WTC11 (cell line): ENCODE results near the gene MYOM1. TPM values are rescaled to one million over a fixed set of nuclear protein-coding genes. Genes with fewer than 3 reads are reported as not detected.

Experiments used
- ATAC-seq: fragments of 200-7000 bp; cut with Tn5 transposase; 2 replicates; pipeline ENCODE4 v1.10.0; 2021; ENCODE audit warnings: mild to moderate bottlenecking, moderate library complexity
- CTCF ChIA-PET: fragments of 300-600 bp; sonication (Branson Sonifier 250); formaldehyde crosslinking; loops from one replicate; lab custom pipeline; 2021; ENCODE audit warnings: antibody characterized with exemption; lab: Charles Lee
- POLR2A ChIA-PET: fragments of 350-600 bp; sonication (Branson Sonifier 250); formaldehyde crosslinking; loops from one replicate; lab custom pipeline; 2021; ENCODE audit warnings: antibody characterized with exemption; lab: Charles Lee
- DNase-seq: peaks from one replicate; pipeline ENCODE4 v3.0.0; 2021; ENCODE audit warnings: low spot score
- H3K27ac Mint-ChIP-seq: 2 replicates; pipeline ENCODE4 v1.8.0; 2021; ENCODE audit warnings: mixed read lengths
- H3K27me3 Mint-ChIP-seq: 2 replicates; pipeline ENCODE4 v1.8.0; 2021; ENCODE audit warnings: low read depth, mild to moderate bottlenecking, moderate library complexity, mixed read lengths
- H3K36me3 Mint-ChIP-seq: 2 replicates; pipeline ENCODE4 v1.8.0; 2021; ENCODE audit warnings: mixed read lengths
- H3K4me1 Mint-ChIP-seq: 2 replicates; pipeline ENCODE4 v1.8.0; 2022; ENCODE audit warnings: mixed read lengths
- H3K4me3 Mint-ChIP-seq: 2 replicates; pipeline ENCODE4 v1.8.0; 2021; ENCODE audit warnings: mild to moderate bottlenecking, moderate library complexity, mixed read lengths
- H3K9me3 Mint-ChIP-seq: 2 replicates; pipeline ENCODE4 v1.8.0; 2021; ENCODE audit warnings: mixed read lengths
- AR ChIP-seq: fragments of 250-450 bp; sonication (Bioruptor Pico); IDR thresholded peaks from 2 replicates; pipeline ENCODE4 v1.9.0; 2021; ENCODE audit warnings: mild to moderate bottlenecking
- ARID4B ChIP-seq: sonication (generic); formaldehyde crosslinking; IDR thresholded peaks from 2 replicates; pipeline ENCODE4 v1.8.0; 2023; ENCODE audit warnings: missing genetic modification reagents, mild to moderate bottlenecking, borderline replicate concordance
- CBFB ChIP-seq: sonication (generic); formaldehyde crosslinking; IDR thresholded peaks from 2 replicates; pipeline ENCODE4 v1.8.1; 2022; ENCODE audit warnings: mild to moderate bottlenecking, low read depth, missing genetic modification reagents
- ETV6 ChIP-seq: sonication (generic); formaldehyde crosslinking; IDR thresholded peaks from 2 replicates; pipeline ENCODE4 v1.8.1; 2022; ENCODE audit warnings: mild to moderate bottlenecking, missing genetic modification reagents
- FOXP1 ChIP-seq: sonication (generic); formaldehyde crosslinking; IDR thresholded peaks from 2 replicates; pipeline ENCODE4 v1.8.0; 2022; ENCODE audit warnings: missing genetic modification reagents, mild to moderate bottlenecking, moderate library complexity, borderline replicate concordance
- GABPB1 ChIP-seq: sonication (generic); formaldehyde crosslinking; IDR thresholded peaks from 2 replicates; pipeline ENCODE4 v1.8.1; 2023; ENCODE audit warnings: mild to moderate bottlenecking, missing genetic modification reagents
- GRHL2 ChIP-seq: fragments of 250-450 bp; sonication (Bioruptor Pico); IDR thresholded peaks from 2 replicates; pipeline ENCODE4 v1.8.0; 2022; ENCODE audit warnings: mild to moderate bottlenecking, moderate library complexity; ENCODE audit not compliant: insufficient replicate concordance, severe bottlenecking
- IRF2 ChIP-seq: sonication (generic); formaldehyde crosslinking; IDR thresholded peaks from 2 replicates; pipeline ENCODE4 v1.8.0; 2022; ENCODE audit warnings: low read depth, missing genetic modification reagents, borderline replicate concordance
- JAZF1 ChIP-seq: fragments of 250-450 bp; sonication (Bioruptor Pico); IDR thresholded peaks from 2 replicates; pipeline ENCODE4 v1.9.0; 2021; ENCODE audit warnings: moderate library complexity, mild to moderate bottlenecking, inconsistent platforms
- MLX ChIP-seq: sonication (generic); formaldehyde crosslinking; IDR thresholded peaks from 2 replicates; pipeline ENCODE4 v1.8.1; 2023; ENCODE audit warnings: mild to moderate bottlenecking, missing genetic modification reagents, moderate library complexity
- MXD4 ChIP-seq: fragments of 250-450 bp; sonication (Bioruptor Pico); IDR thresholded peaks from 2 replicates; pipeline ENCODE4 v1.8.0; 2021; ENCODE audit warnings: mild to moderate bottlenecking, moderate library complexity, borderline replicate concordance
- NFYB ChIP-seq: sonication (generic); formaldehyde crosslinking; conservative IDR thresholded peaks from 2 replicates; pipeline ENCODE4 v1.8.0; 2022; ENCODE audit warnings: low read depth, missing genetic modification reagents
- NR1H2 ChIP-seq: sonication (generic); formaldehyde crosslinking; IDR thresholded peaks from 2 replicates; pipeline ENCODE4 v1.9.0; 2021; ENCODE audit warnings: mild to moderate bottlenecking, moderate library complexity, missing genetic modification reagents
- TEAD4 ChIP-seq: sonication (generic); formaldehyde crosslinking; IDR thresholded peaks from 2 replicates; pipeline ENCODE4 v1.8.0; 2022; ENCODE audit warnings: mild to moderate bottlenecking, missing genetic modification reagents
- USF1 ChIP-seq: sonication (generic); formaldehyde crosslinking; IDR thresholded peaks from 2 replicates; pipeline ENCODE4 v1.8.0; 2022; ENCODE audit warnings: mild to moderate bottlenecking, missing genetic modification reagents
- ZMAT4 ChIP-seq: fragments of 250-450 bp; sonication (Bioruptor Pico); IDR thresholded peaks from 2 replicates; pipeline ENCODE4 v1.9.0; 2021; ENCODE audit warnings: mild to moderate bottlenecking
- ZNF121 ChIP-seq: sonication (generic); formaldehyde crosslinking; IDR thresholded peaks from 2 replicates; pipeline ENCODE4 v1.8.0; 2023; ENCODE audit warnings: missing genetic modification reagents
- ZNF263 ChIP-seq: sonication (generic); formaldehyde crosslinking; IDR thresholded peaks from 2 replicates; pipeline ENCODE4 v1.8.1; 2022; ENCODE audit warnings: low read depth, mild to moderate bottlenecking, moderate library complexity, missing genetic modification reagents
- ZNF423 ChIP-seq: fragments of 250-450 bp; sonication (Bioruptor Pico); IDR thresholded peaks from 2 replicates; pipeline ENCODE4 v2.1.2; 2022; ENCODE audit warnings: mild to moderate bottlenecking, moderate library complexity
- total RNA-seq: library from RNA; stranded (reverse); gene quantifications from 3 replicates; pipeline ENCODE4 v1.2.3, GENCODE V29; 2021

MYOM1 gene
- total RNA-seq, 1 experiment from 2014 or later = 0.35 TPM

- TF ChIP-seq ZMAT4 (CRISPR knock-in tag) (no peak), ZNF121 (CRISPR knock-in tag) (peak; percentile 9; the same call in 1 of the 2 replicates), FOXP1 (CRISPR knock-in tag) (peak; percentile 49; the same call in 1 of the 2 replicates), USF1 (CRISPR knock-in tag) (peak; percentile 99), ETV6 (peak; percentile 23; the same call in 1 of the 2 replicates)
Observed at GRCh38 chr18:3247240-3248061, 27.7 kb upstream of the MYOM1 start, which contains the start of gene MYL12A (continued).

GRCh38 chr18:3246635-3247239 lies 27.0 kb upstream of the MYOM1 start:
- POLR2A ChIA-PET = interaction anchor here (0.6 to 1.8 kb wide), 9 partner anchors 14 to 1331 kb away, joined by 3 to 8 read pairs (median 3); partner anchors contain the start of gene LPIN2
- Mint-ChIP-seq H3K27ac (peak overlapping the region; percentile 78), H3K4me3 (peak overlapping the region; percentile 96), H3K9me3 (peaks cover 10% of the 10 kb centered on the region), H3K27me3 (no peaks in the 10 kb centered on the region), H3K36me3 (peaks cover 18% of the 10 kb centered on the region), H3K4me1 (peaks cover 29% of the 10 kb centered on the region)
- DNase-seq (no peak), ATAC-seq (peak; percentile 3)
- no peak for TF ChIP-seq CBFB (CRISPR knock-in tag)
- no peak for TF ChIP-seq ARID4B
- no peak for TF ChIP-seq JAZF1
- no peak for TF ChIP-seq ZNF263 (CRISPR knock-in tag)
- TF ChIP-seq MXD4 (CRISPR knock-in tag) = no peak
- TF ChIP-seq USF1 (CRISPR knock-in tag) = no peak
- TF ChIP-seq NR1H2 (CRISPR knock-in tag) = no peak
- no peak for TF ChIP-seq MLX (CRISPR knock-in tag)
- TF ChIP-seq ZNF423 (CRISPR knock-in tag) = no peak
- TF ChIP-seq NFYB (CRISPR knock-in tag) = no peak
- TF ChIP-seq IRF2 (CRISPR knock-in tag) = no peak
- no peak for TF ChIP-seq TEAD4 (CRISPR knock-in tag)
- TF ChIP-seq GABPB1 (CRISPR knock-in tag) = no peak
- TF ChIP-seq AR (CRISPR knock-in tag) = no peak
- no peak for TF ChIP-seq GRHL2
- CTCF ChIA-PET = interaction anchor here (0.6 to 2.5 kb wide), 41 partner anchors 13 to 623 kb away, joined by 3 to 21 read pairs (median 4); partner anchors contain the start of gene EMILIN2
